AG04450 (cell line): ENCODE results near the gene KCNH1. TPM values are rescaled to one million over a fixed set of nuclear protein-coding genes. Genes with fewer than 3 reads are reported as not detected.

Experiments used
- CTCF ChIA-PET: fragments of 300-600, 350-600 bp; formaldehyde crosslinking; extraction: SDS; loops from one replicate; lab custom pipeline; 2022; ENCODE audit warnings: antibody characterized with exemption, inconsistent platforms; lab: Charles Lee
- POLR2A ChIA-PET: fragments of 350-600 bp; formaldehyde crosslinking; extraction: SDS; loops from one replicate; lab custom pipeline; 2021; ENCODE audit warnings: antibody characterized with exemption, inconsistent platforms; lab: Yijun Ruan, JAX
- DNase-seq: peaks from one replicate; pipeline ENCODE4 v3.0.0-alpha.2; 2011; ENCODE audit warnings: low read depth, low spot score
- H3K27ac ChIP-seq: one replicate; pipeline ENCODE4 v1.5.1; 2012; ENCODE audit warnings: low read depth, low read length, control low read depth
- H3K27me3 ChIP-seq: one replicate; pipeline ENCODE4 v1.6.0; 2012; ENCODE audit warnings: low read length; ENCODE audit not compliant: control insufficient read depth, insufficient read depth
- H3K4me3 ChIP-seq: 2 replicates; pipeline ENCODE4 v1.5.1; 2011; ENCODE audit warnings: mild to moderate bottlenecking, low read depth, low read length, control low read depth
- H3K9me3 ChIP-seq: 2 replicates; pipeline ENCODE4 v1.5.1; 2012; ENCODE audit warnings: low read length; ENCODE audit not compliant: control insufficient read depth, insufficient read depth
- CTCF ChIP-seq: IDR thresholded peaks from 2 replicates; pipeline ENCODE4 v1.5.1; 2011; ENCODE audit warnings: low read depth, low read length, control low read depth, inconsistent platforms
- polyA plus RNA-seq: library from polyadenylated mRNA; depleted of rRNA; stranded (reverse); fragments of >200 nt; gene quantifications from 2 replicates; pipeline ENCODE4 v1.2.3, GENCODE V29; 2011

KCNH1 gene
- polyA plus RNA-seq, 1 experiment = 0.31 TPM

GRCh38 chr1:211169353-211169752 is 35.4 kb upstream of the KCNH1 start:
- no peak for TF ChIP-seq CTCF

GRCh38 chr1:211158866-211159265 is 24.9 kb upstream of the KCNH1 start:
- ChIA-PET CTCF (no interaction called here), POLR2A (no interaction called here)
- no peak for TF ChIP-seq CTCF
- H3K9me3 ChIP-seq = no peaks in the 10 kb centered on the region; the same call in 1 of the 2 replicates
- no peaks in the 10 kb centered on the region for H3K27me3 ChIP-seq
- no peak overlapping the region for H3K4me3 ChIP-seq
- H3K27ac ChIP-seq = no peak overlapping the region
- DNase-seq = no peak

More at GRCh38 chr1:211169353-211169752, 35.4 kb upstream of the KCNH1 start:
- no peak for DNase-seq
- Histone ChIP-seq H3K27ac (no peak overlapping the region), H3K27me3 (no peaks in the 10 kb centered on the region), H3K4me3 (no peak overlapping the region), H3K9me3 (no peaks in the 10 kb centered on the region)
- CTCF ChIA-PET = no interaction called here
- POLR2A ChIA-PET = no interaction called here

DNA sequence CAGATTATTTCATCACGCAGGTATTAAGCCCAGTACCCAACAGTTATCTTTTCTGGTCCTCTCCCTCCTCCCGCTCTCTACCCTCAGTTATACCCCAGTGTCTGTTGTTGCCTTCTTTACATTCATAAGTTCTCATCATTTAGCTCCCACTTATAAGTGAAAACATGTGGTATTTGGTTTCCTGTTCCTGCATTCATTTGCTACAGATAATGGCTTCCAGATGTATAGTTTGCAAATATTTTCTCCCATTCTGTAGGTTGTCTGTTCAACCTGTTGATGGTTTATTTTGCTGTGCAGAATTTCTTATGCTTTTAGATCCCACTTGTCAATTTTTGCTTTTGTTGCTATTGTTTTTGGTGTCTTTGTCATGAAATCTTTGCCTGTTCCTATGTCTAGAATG is 21.1 kb upstream of the KCNH1 start:
- H3K27me3 ChIP-seq = no peaks in the 10 kb centered on the region
- POLR2A ChIA-PET = no interaction called here
- TF ChIP-seq CTCF = no peak
- no peak overlapping the region for H3K27ac ChIP-seq
- H3K4me3 ChIP-seq = no peak overlapping the region
- no peaks in the 10 kb centered on the region for H3K9me3 ChIP-seq
- CTCF ChIA-PET = no interaction called here
- DNase-seq = no peak

DNA sequence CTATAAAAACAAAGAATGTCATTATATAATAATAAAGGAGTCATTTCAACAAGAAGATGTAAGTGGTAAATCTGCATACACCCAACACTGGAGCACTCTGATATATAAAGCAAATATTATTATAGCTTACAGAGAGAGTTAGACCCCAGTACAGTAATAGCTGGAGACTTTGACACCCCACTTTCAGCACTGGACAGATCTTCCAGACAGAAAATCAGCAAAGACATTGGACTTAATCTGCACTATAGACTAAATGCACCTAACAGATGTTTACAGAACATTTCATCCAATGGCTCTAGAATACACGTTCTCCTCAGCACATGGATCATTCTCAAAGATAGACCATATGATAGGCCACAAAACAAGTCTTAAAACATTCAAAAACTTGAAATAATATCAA is 20.0 kb upstream of the KCNH1 start:
- ChIA-PET CTCF (interaction anchor here (0.6 to 1.3 kb wide), 2 partner anchors 19 to 252 kb away, joined by 3 to 4 read pairs; no protein-coding TSS in a partner anchor), POLR2A (no interaction called here)
- Histone ChIP-seq H3K27ac (no peak overlapping the region), H3K4me3 (no peak overlapping the region), H3K27me3 (no peaks in the 10 kb centered on the region), H3K9me3 (no peaks in the 10 kb centered on the region)
- no peak for DNase-seq
- TF ChIP-seq CTCF = no peak

GRCh38 chr1:211148366-211148765 is 14.4 kb upstream of the KCNH1 start:
- no peak for TF ChIP-seq CTCF
- no peak overlapping the region for H3K27ac ChIP-seq
- CTCF ChIA-PET = no interaction called here
- POLR2A ChIA-PET = interaction anchor here (0.6 kb wide), 1 partner anchor 21 kb away, joined by 8 read pairs; no protein-coding TSS in a partner anchor
- DNase-seq = no peak
- no peak overlapping the region for H3K4me3 ChIP-seq
- H3K9me3 ChIP-seq = no peaks in the 10 kb centered on the region
- no peaks in the 10 kb centered on the region for H3K27me3 ChIP-seq
